Spleen (tissue), 7 donors: ENCODE measurements around the gene TPM1.

Source experiments
- POLR2A ChIP-seq, 3 donors: fragments of 450-650 bp; IDR thresholded peaks; one replicate each; pipeline ENCODE4 v1.5.1; 2017; ENCODE audit warnings: antibody characterized with exemption in 3 of 3, mild to moderate bottlenecking in 1 of 3
- POLR2AphosphoS5 ChIP-seq, 3 donors: sonication (generic); formaldehyde crosslinking; IDR thresholded peaks; one replicate each; pipeline ENCODE4 v1.5.1; 2017; ENCODE audit warnings: antibody characterized with exemption in 3 of 3
- TF ChIP-seq, protein P1 (sequence below), 11 experiments: fragments of 200-600 bp in 7 of 11; fragments of 450-650 bp in 4 of 11; sonication (generic) in 4 of 11; IDR thresholded peaks in 8 of 11; conservative IDR thresholded peaks in 3 of 11; 1 replicate in 7 of 11; 2 replicates in 4 of 11; pipeline versions ENCODE4 v1.4.0 to v1.8.0; 2016 to 2021; ENCODE audit warnings: antibody characterized with exemption in 11 of 11, inconsistent platforms in 4 of 11, mild to moderate bottlenecking in 1 of 11
- donor health status: DM: no; HTN: no; CAD: no; lungs with moderate emphysema.
- donor health status: DM: no; HTN: no; CAD: no.
- donor health status: DM: no; HTN: no; CAD: no.

DNA sequence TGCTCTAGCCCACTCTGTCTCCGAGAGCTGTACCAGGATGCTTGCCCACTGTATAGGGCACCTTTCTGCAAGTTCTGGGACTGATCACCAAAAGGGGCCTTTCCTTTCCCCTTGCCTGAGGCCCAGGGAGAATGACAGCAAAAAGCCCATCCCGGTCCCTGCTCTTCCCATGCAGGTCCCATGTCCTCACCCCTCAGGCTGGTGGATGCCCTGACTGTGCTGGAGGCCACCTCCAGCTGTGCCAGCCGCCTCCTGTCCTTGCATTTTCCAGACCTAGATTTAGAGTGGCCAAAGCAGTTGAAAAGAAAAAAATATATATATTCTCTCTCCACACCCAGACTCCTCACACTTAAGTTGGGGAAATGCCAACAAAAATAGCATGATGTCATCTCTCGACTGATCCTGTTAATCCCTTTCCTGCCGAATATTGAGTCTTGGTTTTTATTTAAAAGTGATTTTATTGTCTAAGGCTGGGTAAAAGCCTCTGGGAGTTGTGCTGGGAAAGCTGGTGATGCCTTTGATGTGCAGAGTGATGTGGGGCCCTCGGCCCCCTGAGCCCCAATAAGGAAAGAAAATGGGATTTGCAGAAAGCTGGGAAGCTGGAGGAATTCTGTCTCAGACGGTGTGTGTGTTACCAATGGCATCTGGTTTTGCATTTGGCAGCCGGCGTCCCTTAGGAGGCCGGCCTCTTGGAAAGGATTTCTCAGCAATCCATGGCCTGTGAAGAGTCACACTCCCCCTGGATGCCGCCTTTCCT, 29.3 kb upstream of the TPM1 start:
- TF ChIP-seq, protein P1, sequence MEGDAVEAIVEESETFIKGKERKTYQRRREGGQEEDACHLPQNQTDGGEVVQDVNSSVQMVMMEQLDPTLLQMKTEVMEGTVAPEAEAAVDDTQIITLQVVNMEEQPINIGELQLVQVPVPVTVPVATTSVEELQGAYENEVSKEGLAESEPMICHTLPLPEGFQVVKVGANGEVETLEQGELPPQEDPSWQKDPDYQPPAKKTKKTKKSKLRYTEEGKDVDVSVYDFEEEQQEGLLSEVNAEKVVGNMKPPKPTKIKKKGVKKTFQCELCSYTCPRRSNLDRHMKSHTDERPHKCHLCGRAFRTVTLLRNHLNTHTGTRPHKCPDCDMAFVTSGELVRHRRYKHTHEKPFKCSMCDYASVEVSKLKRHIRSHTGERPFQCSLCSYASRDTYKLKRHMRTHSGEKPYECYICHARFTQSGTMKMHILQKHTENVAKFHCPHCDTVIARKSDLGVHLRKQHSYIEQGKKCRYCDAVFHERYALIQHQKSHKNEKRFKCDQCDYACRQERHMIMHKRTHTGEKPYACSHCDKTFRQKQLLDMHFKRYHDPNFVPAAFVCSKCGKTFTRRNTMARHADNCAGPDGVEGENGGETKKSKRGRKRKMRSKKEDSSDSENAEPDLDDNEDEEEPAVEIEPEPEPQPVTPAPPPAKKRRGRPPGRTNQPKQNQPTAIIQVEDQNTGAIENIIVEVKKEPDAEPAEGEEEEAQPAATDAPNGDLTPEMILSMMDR (IDR thresholded peaks at IDR 0.05 in 8 of 11, conservative IDR thresholded peaks at IDR 0.05 in 3 of 11), result no peak
- TF ChIP-seq POLR2AphosphoS5 (IDR thresholded peaks at IDR 0.05), result no peak
- TF ChIP-seq POLR2A (IDR thresholded peaks at IDR 0.05), result no peak
